T47D (cell line): Measurements from ENCODE around the gene SSTR4.

ENCODE experiments used
- DNase-seq, 2 experiments: peaks; one replicate each; pipeline versions ENCODE4 v3.0.0 to v3.0.0-alpha.2; 2011 to 2012; ENCODE audit warnings: low read depth in 1 of 2, low spot score in 1 of 2
- JUND ChIP-seq: IDR thresholded peaks from 2 replicates; pipeline ENCODE4 v1.6.1; 2012; ENCODE audit warnings: low read depth
- in situ Hi-C: cut with HindIII; loops from 2 replicates; pipeline ENCODE4 v1.10.0; 2016; ENCODE audit warnings: low sequenced_read_pairs, low pct_unique_long_range_greater_than_20kb

Gene SSTR4

DNA sequence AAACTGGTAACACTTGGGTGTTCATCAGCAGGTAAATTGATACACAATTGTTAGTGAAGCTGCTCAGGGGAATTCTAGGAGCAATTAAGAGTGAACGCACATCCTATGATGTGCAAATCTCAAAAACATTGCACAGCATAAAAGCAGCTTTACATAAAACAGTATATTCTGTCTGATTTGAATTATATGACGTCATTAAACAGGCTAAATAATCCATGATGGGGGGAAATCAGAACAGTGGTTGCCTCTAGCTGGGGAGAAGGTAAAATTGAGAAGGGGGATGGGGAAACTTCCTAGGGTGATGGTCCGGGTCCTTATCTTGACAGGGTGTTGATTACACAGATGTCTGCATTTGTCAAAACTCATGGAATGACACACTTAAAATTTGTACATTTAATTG, 31.7 kb downstream of the SSTR4 start:
- TF ChIP-seq JUND = no peak
- no peak for DNase-seq
- in situ Hi-C loops = no loop called here

DNA sequence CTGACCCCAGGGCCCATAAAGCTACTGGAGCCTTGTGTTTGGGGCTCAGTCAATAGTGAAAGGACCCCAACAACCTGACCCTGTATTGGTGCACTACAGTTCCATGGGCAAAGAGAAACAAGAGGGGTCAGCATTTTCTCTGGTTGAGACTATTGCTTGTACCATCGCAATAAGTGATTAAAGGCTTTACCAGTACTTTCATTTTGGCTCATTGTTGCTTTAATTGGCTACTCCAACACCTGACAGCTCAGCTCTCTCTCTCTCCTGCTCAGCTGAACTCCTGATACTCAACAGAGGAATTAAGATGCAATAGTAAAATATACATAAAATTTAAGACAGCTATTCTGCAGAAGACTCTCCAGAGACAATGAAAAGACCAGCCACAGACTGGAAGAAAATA, 33.2 kb downstream of the SSTR4 start:
- TF ChIP-seq JUND = no peak

DNA sequence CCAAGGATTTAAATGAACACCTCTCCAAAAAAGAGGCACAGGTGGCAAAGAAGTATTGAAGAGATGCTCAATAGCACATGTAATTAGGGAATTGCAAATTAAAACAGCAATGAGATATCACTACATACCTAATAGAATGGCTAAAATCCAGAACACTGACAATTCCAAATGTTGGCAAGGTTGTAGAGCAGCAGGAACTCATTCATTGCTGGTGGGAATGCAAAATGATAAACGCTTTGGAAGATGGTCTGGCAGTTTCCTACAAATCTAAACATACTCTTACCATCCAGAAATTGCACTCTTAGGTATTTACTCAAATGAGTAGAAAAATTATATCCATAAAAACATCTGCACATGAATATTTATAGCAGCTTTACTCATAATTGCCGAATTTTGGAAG, 34.0 kb downstream of the SSTR4 start:
- in situ Hi-C loops = no loop called here
- DNase-seq = no peak
- TF ChIP-seq JUND = no peak

More for the DNA sequence above, 33.2 kb downstream of the SSTR4 start:
- DNase-seq = no peak
- in situ Hi-C loops = no loop called here

DNA sequence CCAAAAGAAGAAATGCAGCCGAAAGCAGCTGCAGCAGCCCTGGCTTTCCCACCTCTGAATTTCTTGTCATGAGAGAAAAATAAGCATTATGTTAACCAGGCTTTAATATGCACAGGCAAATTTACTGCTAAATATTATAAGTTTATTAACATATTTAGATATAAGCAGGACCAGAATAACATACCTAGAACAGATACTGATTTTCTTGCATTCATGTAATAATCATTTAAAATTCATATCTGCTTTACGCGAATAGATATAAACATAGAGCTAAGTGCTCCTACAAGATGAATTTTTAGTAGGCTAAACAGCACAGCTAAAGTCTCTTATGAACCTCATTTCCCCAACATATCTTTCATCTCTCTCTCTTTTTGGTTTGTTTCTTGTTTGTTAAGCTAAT, 36.3 kb downstream of the SSTR4 start:
- DNase-seq = no peak
- no peak for TF ChIP-seq JUND

DNA sequence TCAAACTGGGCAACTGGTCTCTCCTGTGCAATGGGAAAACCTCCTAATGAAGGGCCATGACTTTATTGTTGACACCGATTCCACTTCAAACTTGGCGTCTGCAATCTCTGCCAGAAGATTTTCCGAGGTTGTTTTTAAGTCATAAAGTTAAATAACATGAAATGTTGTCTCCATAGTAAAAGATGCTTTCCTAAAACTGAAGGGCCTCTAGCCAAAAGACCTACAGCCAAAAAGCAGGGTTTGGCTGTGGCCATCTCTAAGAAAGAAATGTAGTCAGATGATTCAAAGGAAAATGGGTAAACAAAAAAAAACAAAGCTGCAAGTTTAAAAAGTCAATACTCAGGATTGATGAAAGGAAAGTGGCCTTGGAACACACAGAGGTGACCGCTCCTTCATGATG, 36.9 kb downstream of the SSTR4 start:
- in situ Hi-C loops = no loop called here
- DNase-seq = no peak
- TF ChIP-seq JUND = no peak

More for the DNA sequence above, 36.3 kb downstream of the SSTR4 start:
- in situ Hi-C loops = no loop called here

DNA sequence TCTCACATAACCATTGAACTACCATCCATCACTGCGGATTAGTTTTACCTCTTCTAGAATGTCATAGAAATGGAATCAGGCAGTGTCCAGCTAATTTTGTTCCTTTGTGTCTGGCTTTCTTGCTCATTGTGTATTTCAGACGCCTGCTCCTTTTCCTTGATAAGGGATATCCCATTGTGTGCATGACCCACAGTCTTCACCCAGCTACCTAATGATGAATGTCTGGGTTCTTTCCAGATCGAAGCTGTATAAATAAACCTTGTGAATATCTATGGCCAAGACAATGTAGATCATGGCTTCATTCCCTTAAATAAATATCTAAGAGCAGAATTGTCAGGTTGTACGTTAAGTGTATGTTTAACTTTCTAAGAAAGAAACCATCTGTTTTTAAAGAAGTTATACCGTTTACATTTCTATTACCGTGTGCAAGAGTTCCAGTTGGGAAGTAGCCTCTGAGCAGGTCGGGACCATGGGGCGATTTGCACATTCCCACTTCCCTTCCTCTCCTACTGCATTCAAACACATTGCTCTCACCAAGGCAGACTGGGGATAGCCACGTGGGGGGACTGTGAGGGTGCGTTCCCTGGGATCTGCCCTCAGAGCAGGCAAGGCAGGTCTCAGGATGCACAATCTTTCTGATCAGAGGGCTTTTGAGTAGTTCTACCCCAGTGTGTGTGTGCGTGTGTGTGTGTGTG, 37.9 kb downstream of the SSTR4 start:
- in situ Hi-C loops = no loop called here
- no peak for DNase-seq
- no peak for TF ChIP-seq JUND

DNA sequence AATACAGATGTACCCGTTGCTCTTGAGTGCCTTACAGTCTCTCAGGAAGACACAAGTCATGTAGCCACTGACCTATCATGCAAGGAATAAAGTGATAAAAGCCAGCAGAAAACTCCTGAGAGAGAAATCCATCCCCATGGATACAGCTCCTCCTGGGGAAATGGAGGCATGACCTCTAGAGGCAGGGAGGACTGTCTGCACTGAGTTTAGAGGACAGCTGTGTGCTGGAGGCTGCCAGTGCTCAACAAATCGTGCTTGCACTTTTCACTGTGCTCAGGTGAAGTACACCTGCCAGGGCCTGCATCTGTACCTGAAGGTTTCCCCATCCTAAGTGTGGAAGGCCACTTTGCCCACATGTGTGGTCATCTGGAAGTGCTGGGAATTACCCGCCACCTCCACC, 38.9 kb downstream of the SSTR4 start:
- no peak for TF ChIP-seq JUND
- in situ Hi-C loops = no loop called here
- DNase-seq = no peak

DNA sequence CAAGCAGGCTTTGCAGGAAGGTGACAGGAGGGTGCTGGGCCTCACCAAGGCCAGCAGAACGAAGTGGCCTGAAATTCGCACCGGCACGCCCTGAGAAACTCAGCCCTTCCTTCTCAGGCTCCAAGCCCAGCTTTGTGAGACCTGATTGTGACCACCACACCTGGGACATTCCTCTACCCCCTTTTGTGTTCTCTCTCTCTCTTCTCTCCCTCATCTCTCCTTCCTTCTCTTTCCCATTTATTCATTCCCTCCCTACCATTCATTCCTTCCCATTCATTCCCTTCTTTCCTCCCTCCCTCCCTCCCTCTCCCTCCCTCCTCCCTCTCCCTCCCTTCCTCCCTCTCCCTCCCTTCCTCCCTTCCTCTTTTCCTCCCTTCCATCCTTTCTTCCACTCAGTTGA, 42.2 kb downstream of the SSTR4 start:
- no peak for TF ChIP-seq JUND
- no peak for DNase-seq
- in situ Hi-C loops = no loop called here

DNA sequence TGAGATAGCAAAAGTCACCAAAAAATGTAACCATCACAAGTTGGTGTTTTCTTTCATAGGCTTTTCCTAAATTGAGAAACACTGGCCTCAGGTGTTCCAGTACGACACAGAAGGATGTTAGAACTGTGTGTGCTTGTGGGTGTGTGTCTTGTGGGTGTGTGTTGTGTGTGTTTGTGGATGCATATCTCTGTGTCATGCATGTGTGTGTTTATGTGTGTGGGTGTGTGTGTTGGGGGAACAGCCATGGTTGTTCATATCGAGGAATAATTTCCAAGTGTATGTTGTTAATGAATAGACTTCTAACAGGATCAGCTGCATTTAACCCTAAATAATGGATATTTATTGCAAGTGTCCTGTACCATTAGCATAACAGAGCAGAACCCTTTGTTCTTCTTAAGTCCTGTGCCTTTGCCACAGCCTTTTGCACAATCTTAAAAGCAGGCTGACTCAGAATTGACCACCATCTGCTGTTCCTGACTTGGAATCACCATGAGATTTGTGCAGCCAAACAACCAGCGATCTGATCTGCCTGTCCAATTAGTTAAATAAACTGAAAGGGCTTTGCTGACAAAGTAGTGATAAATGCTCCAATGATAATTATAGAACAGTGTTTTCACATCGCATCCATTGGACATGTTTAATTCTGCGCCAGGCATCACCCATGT, 43.4 kb downstream of the SSTR4 start:
- in situ Hi-C loops = no loop called here
- no peak for DNase-seq
- TF ChIP-seq JUND = no peak

DNA sequence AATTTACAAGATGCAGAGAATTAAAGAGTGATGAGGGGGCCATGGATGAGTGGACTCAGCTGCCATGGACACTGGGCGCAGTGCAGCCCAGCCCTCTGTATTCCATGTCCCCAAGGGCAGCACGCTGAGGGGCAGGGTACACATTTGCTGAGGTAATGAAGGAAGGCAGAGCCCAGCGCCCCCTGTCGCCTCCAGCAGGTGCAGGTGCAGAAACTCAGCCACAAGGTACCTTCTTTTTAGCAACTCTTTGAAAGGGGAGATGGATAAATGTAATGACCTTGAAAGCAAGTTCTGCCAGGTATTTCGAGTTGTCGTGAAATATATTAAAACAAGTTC, 43.9 kb downstream of the SSTR4 start:
- TF ChIP-seq JUND = no peak
- DNase-seq = no peak
- in situ Hi-C loops = no loop called here

DNA sequence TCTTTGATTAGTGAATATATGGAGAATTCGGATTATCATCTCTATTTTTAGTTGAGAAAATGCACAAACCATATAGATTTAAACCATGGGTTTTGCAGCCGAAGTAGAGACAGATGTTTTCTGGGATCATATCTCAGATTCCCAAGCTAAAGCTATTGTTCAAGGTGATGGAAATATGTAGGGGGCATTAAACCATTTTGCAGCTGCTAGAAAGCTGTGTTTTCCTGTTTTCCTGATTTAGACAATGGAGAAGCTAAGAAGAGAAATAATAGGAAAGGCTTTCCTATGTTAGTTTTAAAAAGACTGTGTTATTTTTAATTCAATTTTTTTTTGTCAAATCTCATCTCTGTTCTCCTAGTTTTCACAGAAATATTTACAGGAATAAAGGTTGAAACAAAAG, 44.8 kb downstream of the SSTR4 start:
- no peak for DNase-seq
- no peak for TF ChIP-seq JUND
- in situ Hi-C loops = no loop called here

DNA sequence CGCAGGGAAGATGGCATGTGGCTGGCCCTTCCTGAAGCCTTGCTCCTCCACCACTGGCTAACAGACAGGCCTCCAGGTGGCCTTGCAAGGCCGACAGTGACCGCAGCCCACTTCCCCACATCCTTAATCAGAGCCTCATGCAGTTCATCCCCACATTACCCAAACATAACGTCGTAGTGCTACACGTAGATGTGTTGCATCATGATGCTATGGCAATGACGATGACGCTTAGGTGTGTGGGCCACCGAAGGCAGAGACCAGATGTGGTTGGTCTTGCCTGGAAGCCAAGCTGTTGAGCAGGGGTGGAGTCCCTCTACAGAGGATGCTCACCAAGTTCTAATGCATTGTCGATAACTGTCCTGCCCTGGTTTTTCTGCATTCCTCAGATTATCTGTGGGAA, 45.4 kb downstream of the SSTR4 start:
- TF ChIP-seq JUND = no peak
- DNase-seq = no peak
- in situ Hi-C loops = no loop called here

DNA sequence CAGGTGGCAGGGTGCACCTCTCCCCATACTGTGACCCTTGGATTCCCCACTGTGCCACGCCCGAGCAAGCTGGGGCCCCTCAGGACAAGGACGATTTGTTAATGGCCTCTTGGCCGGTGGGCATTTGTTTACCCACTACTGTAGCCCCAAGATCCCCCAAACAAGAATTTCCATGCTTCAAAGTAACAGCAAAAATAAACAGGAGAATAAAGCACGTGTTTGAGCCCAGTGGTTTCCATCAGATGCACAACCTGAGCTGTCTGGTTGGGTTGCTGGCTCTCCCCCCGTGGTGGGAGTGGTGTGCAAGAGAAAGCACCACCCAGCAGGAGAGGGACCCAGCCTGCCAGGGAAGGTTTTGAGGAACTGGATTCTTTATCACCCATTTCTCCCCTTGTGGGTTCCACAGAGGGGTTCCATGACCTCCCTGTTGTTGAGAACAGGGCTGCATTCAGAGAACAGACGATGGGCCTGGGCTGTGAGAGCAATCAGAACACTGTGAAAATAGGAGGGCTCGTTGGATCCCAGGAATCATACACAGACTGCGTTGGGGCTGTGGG, 46.2 kb downstream of the SSTR4 start:
- in situ Hi-C loops = no loop called here
- no peak for TF ChIP-seq JUND
- no peak for DNase-seq
